Right lobe of liver (tissue), 4 donors: ENCODE measurements around the gene ARMC5.
A peak's percentile ranks its signal among the peaks of the same experiment; 100 is the strongest.

Experiments
- POLR2A ChIP-seq: fragments of 450-650 bp; IDR thresholded peaks from one replicate; pipeline ENCODE4 v1.6.1; 2017; ENCODE audit warnings: antibody characterized with exemption, mild to moderate bottlenecking
- TF ChIP-seq, protein P1 (sequence below), 4 donors: fragments of 200-600 bp in 3 of 4; fragments of 450-650 bp in 1 of 4; IDR thresholded peaks; one replicate each; pipeline versions ENCODE4 v1.5.1 to v1.8.0; 2016 to 2022; ENCODE audit warnings: antibody characterized with exemption in 4 of 4, mild to moderate bottlenecking in 2 of 4
- donor health status: DM: no; HTN: no; CAD: no.
- donor health status: DM: no; HTN: no; CAD: no.
- donor health status: DM: no; HTN: yes; CAD: no.

DNA sequence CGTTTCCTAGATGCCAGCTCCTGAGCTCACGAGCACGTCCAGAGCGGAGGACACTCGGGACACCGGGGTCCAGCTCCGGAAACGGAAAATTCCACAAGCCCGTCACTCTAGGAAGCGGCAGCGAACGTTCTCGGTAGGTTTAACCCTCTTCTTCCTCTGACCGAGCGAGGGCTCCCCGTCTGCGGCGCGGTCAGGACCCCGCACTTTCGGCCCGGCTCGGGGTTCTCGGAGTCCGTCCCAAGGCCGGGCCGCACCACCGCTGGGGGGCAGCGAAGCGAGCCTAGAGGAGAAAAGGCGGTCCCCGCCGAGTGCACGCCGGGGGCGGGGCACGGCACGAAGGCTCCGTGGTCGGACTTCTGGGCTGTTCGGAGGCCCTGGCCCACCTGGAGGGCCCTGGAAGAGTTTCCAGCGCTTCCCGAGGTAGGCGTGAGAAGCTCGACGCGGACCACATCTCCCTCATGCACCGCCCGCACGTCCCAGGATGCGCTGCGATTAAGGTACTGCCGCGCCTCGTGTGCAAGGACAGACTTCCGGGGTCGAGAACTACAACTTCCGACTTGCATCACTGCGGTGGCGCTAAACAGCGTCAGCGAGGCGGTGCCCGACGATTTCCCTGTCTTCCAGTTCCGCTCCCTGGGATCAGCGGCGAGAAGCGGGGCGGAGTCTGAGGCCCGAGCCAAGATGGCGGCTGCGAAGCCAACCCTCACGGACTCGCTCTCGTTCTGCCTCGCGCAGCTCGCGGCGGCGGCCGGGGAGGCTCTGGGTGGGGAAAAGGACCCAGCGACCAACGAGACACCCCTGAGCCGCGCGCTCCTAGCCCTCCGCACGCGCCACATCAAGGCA, at the start of gene ARMC5:
- TF ChIP-seq, protein P1, sequence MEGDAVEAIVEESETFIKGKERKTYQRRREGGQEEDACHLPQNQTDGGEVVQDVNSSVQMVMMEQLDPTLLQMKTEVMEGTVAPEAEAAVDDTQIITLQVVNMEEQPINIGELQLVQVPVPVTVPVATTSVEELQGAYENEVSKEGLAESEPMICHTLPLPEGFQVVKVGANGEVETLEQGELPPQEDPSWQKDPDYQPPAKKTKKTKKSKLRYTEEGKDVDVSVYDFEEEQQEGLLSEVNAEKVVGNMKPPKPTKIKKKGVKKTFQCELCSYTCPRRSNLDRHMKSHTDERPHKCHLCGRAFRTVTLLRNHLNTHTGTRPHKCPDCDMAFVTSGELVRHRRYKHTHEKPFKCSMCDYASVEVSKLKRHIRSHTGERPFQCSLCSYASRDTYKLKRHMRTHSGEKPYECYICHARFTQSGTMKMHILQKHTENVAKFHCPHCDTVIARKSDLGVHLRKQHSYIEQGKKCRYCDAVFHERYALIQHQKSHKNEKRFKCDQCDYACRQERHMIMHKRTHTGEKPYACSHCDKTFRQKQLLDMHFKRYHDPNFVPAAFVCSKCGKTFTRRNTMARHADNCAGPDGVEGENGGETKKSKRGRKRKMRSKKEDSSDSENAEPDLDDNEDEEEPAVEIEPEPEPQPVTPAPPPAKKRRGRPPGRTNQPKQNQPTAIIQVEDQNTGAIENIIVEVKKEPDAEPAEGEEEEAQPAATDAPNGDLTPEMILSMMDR (IDR thresholded peaks at IDR 0.05), result peak; percentile 49 to 63 (median 62)
- TF ChIP-seq POLR2A, result peak; percentile 83
